Osteoblast (primary cell): ENCODE measurements around the gene FAT1. TPM values are rescaled to one million over a fixed set of nuclear protein-coding genes. Genes with fewer than 3 reads are reported as not detected.
"Not testable (repeated sequence)": the region's sequence is repeated elsewhere in the genome, so short reads cannot be mapped to it uniquely, and the experiment has no call there.

Source experiments
- DNase-seq: peaks from one replicate; pipeline ENCODE4 v3.0.0; 2011; ENCODE audit warnings: low spot score, mixed read lengths; ENCODE audit not compliant: insufficient read length; ENCODE audit errors: missing footprints
- H2AFZ ChIP-seq: 2 replicates; pipeline ENCODE4 v1.6.0; 2011; ENCODE audit warnings: mild to moderate bottlenecking, low read length
- H3K27ac ChIP-seq: 2 replicates; pipeline ENCODE4 v1.5.1; 2011; ENCODE audit warnings: mild to moderate bottlenecking, low read depth, low read length, moderate library complexity
- H3K27me3 ChIP-seq: 2 replicates; pipeline ENCODE4 v1.6.0; 2012; ENCODE audit warnings: mild to moderate bottlenecking, control low read depth, inconsistent platforms, low read length, moderate library complexity; ENCODE audit not compliant: insufficient read depth
- H3K36me3 ChIP-seq: 2 replicates; pipeline ENCODE4 v1.5.1; 2011; ENCODE audit warnings: mild to moderate bottlenecking, low read length, control low read depth, moderate library complexity; ENCODE audit not compliant: insufficient read depth
- H3K4me1 ChIP-seq: 2 replicates; pipeline ENCODE4 v1.5.1; 2011; ENCODE audit warnings: mild to moderate bottlenecking, low read length, control low read depth, moderate library complexity; ENCODE audit not compliant: insufficient read depth
- H3K4me2 ChIP-seq: 2 replicates; pipeline ENCODE4 v1.6.0; 2011; ENCODE audit warnings: mild to moderate bottlenecking, low read length; ENCODE audit not compliant: insufficient read depth
- H3K4me3 ChIP-seq: fragments of 200-600 bp; sonication (generic); 3 replicates; pipeline ENCODE4 v1.5.1; 2012; ENCODE audit warnings: mild to moderate bottlenecking, low read length, inconsistent platforms; ENCODE audit not compliant: insufficient read depth
- H3K79me2 ChIP-seq: 2 replicates; pipeline ENCODE4 v1.6.0; 2012; ENCODE audit warnings: mild to moderate bottlenecking, low read length, control low read depth, inconsistent platforms; ENCODE audit not compliant: insufficient read depth
- H3K9me3 ChIP-seq: 2 replicates; pipeline ENCODE4 v1.5.1; 2011; ENCODE audit warnings: low read depth, low read length, control low read depth
- H4K20me1 ChIP-seq: 2 replicates; pipeline ENCODE4 v1.6.0; 2012; ENCODE audit warnings: mild to moderate bottlenecking, low read length, control low read depth; ENCODE audit not compliant: insufficient read depth
- CTCF ChIP-seq: IDR thresholded peaks from 2 replicates; pipeline ENCODE4 v1.5.1; 2011; ENCODE audit warnings: mild to moderate bottlenecking, low read depth, low read length, moderate library complexity; ENCODE audit errors: extremely low read depth
- total RNA-seq: library from RNA; depleted of rRNA; stranded (reverse); fragments of >200 nt; gene quantifications from 2 replicates; pipeline ENCODE4 v1.2.3, GENCODE V29; 2012

Gene FAT1
- total RNA-seq, 1 donor, result 522 TPM

GRCh38 chr4:186757696-186758355 lies 34.2 kb upstream of the FAT1 start:
- H3K79me2 ChIP-seq, result no peaks in the 10 kb centered on the region
- TF ChIP-seq CTCF, result no peak
- H2AFZ ChIP-seq, result no peak overlapping the region
- no peaks in the 10 kb centered on the region for H3K9me3 ChIP-seq
- H3K4me3 ChIP-seq, result no peak overlapping the region
- H3K4me2 ChIP-seq, result no peak overlapping the region
- no peaks in the 10 kb centered on the region for H4K20me1 ChIP-seq
- H3K27ac ChIP-seq, result no peak overlapping the region
- H3K27me3 ChIP-seq, result no peaks in the 10 kb centered on the region
- H3K4me1 ChIP-seq, result peaks cover 12% of the 10 kb centered on the region
- H3K36me3 ChIP-seq, result no peaks in the 10 kb centered on the region
- no peak for DNase-seq

GRCh38 chr4:186756550-186756949 lies 32.9 kb upstream of the FAT1 start:
- not testable (repeated sequence) for H3K4me3 ChIP-seq, H3K27ac ChIP-seq, H3K9me3 ChIP-seq, H3K36me3 ChIP-seq, H3K27me3 ChIP-seq, H3K4me2 ChIP-seq, H2AFZ ChIP-seq, H4K20me1 ChIP-seq, DNase-seq, H3K79me2 ChIP-seq
- peaks cover 12% of the 10 kb centered on the region for H3K4me1 ChIP-seq

GRCh38 chr4:186755550-186756519 lies 32.2 kb upstream of the FAT1 start:
- Histone ChIP-seq H3K4me1 (peaks cover 6% of the 10 kb centered on the region), H3K79me2 (no peaks in the 10 kb centered on the region), H4K20me1 (no peaks in the 10 kb centered on the region), H3K27ac (no peak overlapping the region), H3K4me2 (no peak overlapping the region), H2AFZ (peak overlapping the region; percentile 25), H3K36me3 (no peaks in the 10 kb centered on the region), H3K9me3 (no peaks in the 10 kb centered on the region), H3K4me3 (no peak overlapping the region), H3K27me3 (no peaks in the 10 kb centered on the region)
- TF ChIP-seq CTCF, result no peak
- peak; percentile 38 for DNase-seq

GRCh38 chr4:186754976-186755375 lies 31.3 kb upstream of the FAT1 start:
- Histone ChIP-seq H3K4me1 (no peaks in the 10 kb centered on the region), H4K20me1 (no peaks in the 10 kb centered on the region), H3K27ac (no peak overlapping the region), H3K36me3 (no peaks in the 10 kb centered on the region), H3K4me2 (no peak overlapping the region), H3K4me3 (no peak overlapping the region), H3K9me3 (no peaks in the 10 kb centered on the region), H2AFZ (no peak overlapping the region), H3K79me2 (no peaks in the 10 kb centered on the region), H3K27me3 (no peaks in the 10 kb centered on the region)
- no peak for TF ChIP-seq CTCF
- DNase-seq, result no peak
